GM23338 (cell line): ENCODE data around the gene NPEPL1. TPM values are rescaled to one million over a fixed set of nuclear protein-coding genes. Genes with fewer than 3 reads are reported as not detected.

Source experiments
- ATAC-seq: fragments of 200-7000 bp; cut with Tn5 transposase; 3 replicates; pipeline ENCODE4 v1.9.1; 2020
- DNase-seq: peaks from one replicate; pipeline ENCODE4 v3.0.0-alpha.2; 2015; ENCODE audit warnings: low spot score
- H2AFZ ChIP-seq: fragments of 200-600 bp; sonication (generic); 2 replicates; pipeline ENCODE4 v1.8.0; 2016; ENCODE audit warnings: antibody characterized with exemption, mild to moderate bottlenecking, moderate library complexity
- H3F3A ChIP-seq: fragments of 200-600 bp; sonication (generic); replicated peaks from 2 replicates; pipeline ENCODE4 v1.8.0; 2017; ENCODE audit warnings: antibody characterized with exemption, mixed run types, low read depth
- H3K27ac ChIP-seq: fragments of 200-600 bp; sonication (generic); 2 replicates; pipeline ENCODE4 v1.6.1; 2016; ENCODE audit warnings: low read depth
- H3K27me3 ChIP-seq: fragments of 200-600 bp; sonication (generic); 2 replicates; pipeline ENCODE4 v1.8.0; 2016; ENCODE audit warnings: mild to moderate bottlenecking, mixed run types, moderate library complexity; ENCODE audit not compliant: insufficient read depth
- H3K36me3 ChIP-seq: fragments of 200-600 bp; sonication (generic); 2 replicates; pipeline ENCODE4 v1.8.0; 2016; ENCODE audit warnings: mild to moderate bottlenecking; ENCODE audit not compliant: insufficient read depth
- H3K4me1 ChIP-seq: fragments of 200-600 bp; sonication (generic); 2 replicates; pipeline ENCODE4 v1.8.0; 2016; ENCODE audit warnings: mild to moderate bottlenecking, moderate library complexity; ENCODE audit not compliant: insufficient read depth
- H3K4me2 ChIP-seq: fragments of 200-600 bp; sonication (generic); 2 replicates; pipeline ENCODE4 v1.7.1; 2017; ENCODE audit warnings: mixed run types
- H3K4me3 ChIP-seq: fragments of 200-600 bp; sonication (generic); 2 replicates; pipeline ENCODE4 v1.6.1; 2016; ENCODE audit warnings: mixed run types
- H3K79me2 ChIP-seq: fragments of 200-600 bp; sonication (generic); replicated peaks from 2 replicates; pipeline ENCODE4 v1.8.0; 2017; ENCODE audit warnings: mild to moderate bottlenecking; ENCODE audit not compliant: insufficient read depth
- H3K9me2 ChIP-seq: fragments of 200-600 bp; sonication (generic); 2 replicates; pipeline ENCODE4 v1.8.0; 2017; ENCODE audit not compliant: insufficient read depth
- H4K20me1 ChIP-seq: fragments of 200-600 bp; sonication (generic); replicated peaks from 2 replicates; pipeline ENCODE4 v1.8.0; 2017; ENCODE audit warnings: mild to moderate bottlenecking; ENCODE audit not compliant: insufficient read depth
- H3K27ac Mint-ChIP-seq: 2 replicates; pipeline ENCODE4 v1.8.0; 2020; ENCODE audit warnings: inconsistent platforms, mild to moderate bottlenecking, moderate library complexity, mixed read lengths
- H3K27me3 Mint-ChIP-seq: 3 replicates; pipeline ENCODE4 v1.8.0; 2022; ENCODE audit warnings: low read depth, mild to moderate bottlenecking, moderate library complexity, mixed read lengths, inconsistent platforms; ENCODE audit not compliant: insufficient read depth, poor library complexity
- H3K36me3 Mint-ChIP-seq: 3 replicates; pipeline ENCODE4 v1.8.0; 2021; ENCODE audit warnings: low read depth, mild to moderate bottlenecking, inconsistent platforms, moderate library complexity, mixed read lengths
- H3K4me1 Mint-ChIP-seq: 3 replicates; pipeline ENCODE4 v1.8.0; 2020; ENCODE audit warnings: mild to moderate bottlenecking, inconsistent platforms, mixed read lengths
- H3K4me3 Mint-ChIP-seq: 3 replicates; pipeline ENCODE4 v1.8.0; 2021; ENCODE audit warnings: moderate library complexity, mild to moderate bottlenecking, inconsistent platforms, mixed read lengths
- H3K9me3 Mint-ChIP-seq: 3 replicates; pipeline ENCODE4 v1.8.0; 2020; ENCODE audit warnings: moderate library complexity, mild to moderate bottlenecking, inconsistent platforms, mixed read lengths
- CREB1 ChIP-seq: fragments of 250-450 bp; sonication (Bioruptor Pico); IDR thresholded peaks from 2 replicates; pipeline ENCODE4 v1.5.0; 2020; ENCODE audit warnings: low read depth, mild to moderate bottlenecking, moderate library complexity
- EZH2 ChIP-seq: fragments of 200-600 bp; sonication (generic); IDR thresholded peaks from one replicate; pipeline ENCODE4 v1.8.0; 2017; ENCODE audit warnings: antibody characterized with exemption, mild to moderate bottlenecking, low read depth; ENCODE audit not compliant: unreplicated experiment
- STAT1 ChIP-seq: IDR thresholded peaks from one replicate; pipeline ENCODE4 v1.6.1; 2016; ENCODE audit warnings: antibody characterized with exemption; ENCODE audit not compliant: unreplicated experiment
- polyA plus RNA-seq: library from polyadenylated mRNA; unstranded; fragments of >200 nt; fragmentation: Nextera tagmentation; extraction: Ambion mirVana; gene quantifications from 2 replicates; pipeline ENCODE4 v1.2.1, GENCODE V29; 2016
- total RNA-seq: library from RNA; depleted of rRNA; stranded (reverse); fragments of >200 nt; shearing (Covaris generic); gene quantifications from 2 replicates; pipeline ENCODE4 v1.2.3, GENCODE V29; 2014
- TF ChIP-seq, protein P1 (sequence below): fragments of 250-450 bp; sonication (Bioruptor Pico); IDR thresholded peaks from 2 replicates; pipeline ENCODE4 v1.5.0; 2020; ENCODE audit warnings: mild to moderate bottlenecking, moderate library complexity
- TF ChIP-seq, protein P2 (sequence below): IDR thresholded peaks from 2 replicates; pipeline ENCODE4 v1.6.1; 2016; ENCODE audit warnings: antibody characterized with exemption

The NPEPL1 gene
- total and polyA plus RNA-seq, 2 experiments from 2014 or later, result 23.5 to 30.0 TPM

DNA sequence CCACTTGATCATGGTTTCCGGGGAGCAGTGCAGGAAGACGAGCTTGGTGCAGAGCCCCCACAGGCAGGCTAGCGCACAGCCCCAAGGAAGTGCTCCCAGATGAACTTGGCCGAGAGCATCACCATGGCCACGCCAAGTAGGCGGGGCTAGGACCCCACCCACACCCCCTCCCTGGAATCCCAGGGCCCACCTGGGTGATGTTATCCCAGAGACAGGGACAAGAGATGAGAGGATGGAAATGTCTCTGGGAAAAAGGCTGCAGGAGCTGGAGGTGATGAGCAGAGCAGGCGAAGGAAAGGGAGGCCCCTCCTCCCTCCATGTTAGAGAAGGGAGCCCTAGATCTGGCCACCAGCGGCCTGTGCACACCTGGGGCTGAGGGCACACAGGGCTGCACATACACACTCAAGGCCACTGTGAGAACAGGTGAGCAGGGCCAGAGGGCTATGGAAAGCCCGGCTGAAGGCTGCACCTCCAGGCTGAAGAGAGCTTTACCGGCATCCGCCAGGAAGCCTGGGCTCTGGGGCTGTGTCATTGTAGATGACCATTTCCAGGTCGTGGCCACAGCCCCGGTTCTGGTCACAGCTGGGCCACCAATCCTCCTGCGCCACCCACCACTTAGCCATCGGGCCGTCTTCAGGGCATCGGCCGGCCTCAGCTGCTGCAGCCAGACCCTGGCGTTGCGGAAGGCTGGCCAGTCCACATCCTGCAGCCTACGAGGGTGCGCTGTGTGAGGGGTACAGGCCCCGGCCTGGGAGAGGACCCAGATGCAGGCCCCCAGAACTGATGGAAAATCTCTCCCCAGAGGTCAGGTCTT, 24.9 kb downstream of the NPEPL1 start:
- DNase-seq (no peak), ATAC-seq (peak; percentile 45)
- Mint-ChIP-seq H3K4me3 (no peak overlapping the region), H3K27ac (no peak overlapping the region), H3K4me1 (peaks cover 9% of the 10 kb centered on the region), H3K36me3 (peaks cover 3% of the 10 kb centered on the region; the same call in 1 of the 3 replicates), H3K9me3 (no peaks in the 10 kb centered on the region; the same call in 2 of the 3 replicates), H3K27me3 (peaks cover 7% of the 10 kb centered on the region)
- H3K4me1 ChIP-seq, result no peaks in the 10 kb centered on the region; the same call in 1 of the 2 replicates
- no peak overlapping the region for H2AFZ ChIP-seq
- no peak overlapping the region for H3K4me3 ChIP-seq
- no peak overlapping the region for H3K4me2 ChIP-seq
- TF ChIP-seq, protein P1, sequence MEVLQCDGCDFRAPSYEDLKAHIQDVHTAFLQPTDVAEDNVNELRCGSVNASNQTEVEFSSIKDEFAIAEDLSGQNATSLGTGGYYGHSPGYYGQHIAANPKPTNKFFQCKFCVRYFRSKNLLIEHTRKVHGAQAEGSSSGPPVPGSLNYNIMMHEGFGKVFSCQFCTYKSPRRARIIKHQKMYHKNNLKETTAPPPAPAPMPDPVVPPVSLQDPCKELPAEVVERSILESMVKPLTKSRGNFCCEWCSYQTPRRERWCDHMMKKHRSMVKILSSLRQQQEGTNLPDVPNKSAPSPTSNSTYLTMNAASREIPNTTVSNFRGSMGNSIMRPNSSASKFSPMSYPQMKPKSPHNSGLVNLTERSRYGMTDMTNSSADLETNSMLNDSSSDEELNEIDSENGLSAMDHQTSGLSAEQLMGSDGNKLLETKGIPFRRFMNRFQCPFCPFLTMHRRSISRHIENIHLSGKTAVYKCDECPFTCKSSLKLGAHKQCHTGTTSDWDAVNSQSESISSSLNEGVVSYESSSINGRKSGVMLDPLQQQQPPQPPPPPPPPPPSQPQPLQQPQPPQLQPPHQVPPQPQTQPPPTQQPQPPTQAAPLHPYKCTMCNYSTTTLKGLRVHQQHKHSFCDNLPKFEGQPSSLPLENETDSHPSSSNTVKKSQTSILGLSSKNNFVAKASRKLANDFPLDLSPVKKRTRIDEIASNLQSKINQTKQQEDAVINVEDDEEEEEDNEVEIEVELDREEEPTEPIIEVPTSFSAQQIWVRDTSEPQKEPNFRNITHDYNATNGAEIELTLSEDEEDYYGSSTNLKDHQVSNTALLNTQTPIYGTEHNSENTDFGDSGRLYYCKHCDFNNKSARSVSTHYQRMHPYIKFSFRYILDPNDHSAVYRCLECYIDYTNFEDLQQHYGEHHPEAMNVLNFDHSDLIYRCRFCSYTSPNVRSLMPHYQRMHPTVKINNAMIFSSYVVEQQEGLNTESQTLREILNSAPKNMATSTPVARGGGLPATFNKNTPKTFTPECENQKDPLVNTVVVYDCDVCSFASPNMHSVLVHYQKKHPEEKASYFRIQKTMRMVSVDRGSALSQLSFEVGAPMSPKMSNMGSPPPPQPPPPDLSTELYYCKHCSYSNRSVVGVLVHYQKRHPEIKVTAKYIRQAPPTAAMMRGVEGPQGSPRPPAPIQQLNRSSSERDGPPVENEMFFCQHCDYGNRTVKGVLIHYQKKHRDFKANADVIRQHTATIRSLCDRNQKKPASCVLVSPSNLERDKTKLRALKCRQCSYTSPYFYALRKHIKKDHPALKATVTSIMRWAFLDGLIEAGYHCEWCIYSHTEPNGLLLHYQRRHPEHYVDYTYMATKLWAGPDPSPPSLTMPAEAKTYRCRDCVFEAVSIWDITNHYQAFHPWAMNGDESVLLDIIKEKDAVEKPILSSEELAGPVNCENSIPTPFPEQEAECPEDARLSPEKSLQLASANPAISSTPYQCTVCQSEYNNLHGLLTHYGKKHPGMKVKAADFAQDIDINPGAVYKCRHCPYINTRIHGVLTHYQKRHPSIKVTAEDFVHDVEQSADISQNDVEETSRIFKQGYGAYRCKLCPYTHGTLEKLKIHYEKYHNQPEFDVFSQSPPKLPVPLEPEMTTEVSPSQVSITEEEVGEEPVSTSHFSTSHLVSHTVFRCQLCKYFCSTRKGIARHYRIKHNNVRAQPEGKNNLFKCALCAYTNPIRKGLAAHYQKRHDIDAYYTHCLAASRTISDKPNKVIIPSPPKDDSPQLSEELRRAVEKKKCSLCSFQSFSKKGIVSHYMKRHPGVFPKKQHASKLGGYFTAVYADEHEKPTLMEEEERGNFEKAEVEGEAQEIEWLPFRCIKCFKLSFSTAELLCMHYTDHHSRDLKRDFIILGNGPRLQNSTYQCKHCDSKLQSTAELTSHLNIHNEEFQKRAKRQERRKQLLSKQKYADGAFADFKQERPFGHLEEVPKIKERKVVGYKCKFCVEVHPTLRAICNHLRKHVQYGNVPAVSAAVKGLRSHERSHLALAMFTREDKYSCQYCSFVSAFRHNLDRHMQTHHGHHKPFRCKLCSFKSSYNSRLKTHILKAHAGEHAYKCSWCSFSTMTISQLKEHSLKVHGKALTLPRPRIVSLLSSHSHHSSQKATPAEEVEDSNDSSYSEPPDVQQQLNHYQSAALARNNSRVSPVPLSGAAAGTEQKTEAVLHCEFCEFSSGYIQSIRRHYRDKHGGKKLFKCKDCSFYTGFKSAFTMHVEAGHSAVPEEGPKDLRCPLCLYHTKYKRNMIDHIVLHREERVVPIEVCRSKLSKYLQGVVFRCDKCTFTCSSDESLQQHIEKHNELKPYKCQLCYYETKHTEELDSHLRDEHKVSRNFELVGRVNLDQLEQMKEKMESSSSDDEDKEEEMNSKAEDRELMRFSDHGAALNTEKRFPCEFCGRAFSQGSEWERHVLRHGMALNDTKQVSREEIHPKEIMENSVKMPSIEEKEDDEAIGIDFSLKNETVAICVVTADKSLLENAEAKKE (CRISPR knock-in tag), result no peak
- no peak for TF ChIP-seq EZH2
- no peak for TF ChIP-seq STAT1
- TF ChIP-seq, protein P2, sequence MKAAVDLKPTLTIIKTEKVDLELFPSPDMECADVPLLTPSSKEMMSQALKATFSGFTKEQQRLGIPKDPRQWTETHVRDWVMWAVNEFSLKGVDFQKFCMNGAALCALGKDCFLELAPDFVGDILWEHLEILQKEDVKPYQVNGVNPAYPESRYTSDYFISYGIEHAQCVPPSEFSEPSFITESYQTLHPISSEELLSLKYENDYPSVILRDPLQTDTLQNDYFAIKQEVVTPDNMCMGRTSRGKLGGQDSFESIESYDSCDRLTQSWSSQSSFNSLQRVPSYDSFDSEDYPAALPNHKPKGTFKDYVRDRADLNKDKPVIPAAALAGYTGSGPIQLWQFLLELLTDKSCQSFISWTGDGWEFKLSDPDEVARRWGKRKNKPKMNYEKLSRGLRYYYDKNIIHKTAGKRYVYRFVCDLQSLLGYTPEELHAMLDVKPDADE, result no peak
- no peak for TF ChIP-seq CREB1
- no peak overlapping the region for H3K27ac ChIP-seq
- H3K27me3 ChIP-seq, result no peaks in the 10 kb centered on the region
- no peaks in the 10 kb centered on the region; the same call in 1 of the 2 replicates for H4K20me1 ChIP-seq
- H3K79me2 ChIP-seq, result no peaks in the 10 kb centered on the region
- H3F3A ChIP-seq, result no peaks in the 10 kb centered on the region
- no peaks in the 10 kb centered on the region for H3K36me3 ChIP-seq
- no peaks in the 10 kb centered on the region for H3K9me2 ChIP-seq
